ENCODE data around the gene ISLR2.
"Not testable (repeated sequence)": the region's sequence is repeated elsewhere in the genome, so short reads cannot be mapped to it uniquely, and the experiment has no call there.

Gene ISLR2

GRCh38 chr15:74157868-74158827 lies 27.8 kb downstream of the ISLR2 start:
- DNase-seq = no peak

GRCh38 chr15:74158855-74159650 lies 28.7 kb downstream of the ISLR2 start:
- DNase-seq = no peak

- DNase-seq = no peak
Measured at GRCh38 chr15:74159773-74160172, 29.4 kb downstream of the ISLR2 start.

GRCh38 chr15:74160390-74160789 lies 30.0 kb downstream of the ISLR2 start:
- not testable (repeated sequence) for DNase-seq

GRCh38 chr15:74162195-74162536 lies 31.8 kb downstream of the ISLR2 start:
- DNase-seq = not testable (repeated sequence)

- no peak for DNase-seq
Measured at GRCh38 chr15:74165461-74165860, 35.1 kb downstream of the ISLR2 start.

- no peak for DNase-seq
Measured at GRCh38 chr15:74167891-74168331, 37.5 kb downstream of the ISLR2 start.

GRCh38 chr15:74168711-74169126 lies 38.3 kb downstream of the ISLR2 start:
- DNase-seq = no peak

- DNase-seq = no peak
Measured at GRCh38 chr15:74170071-74170844, 39.9 kb downstream of the ISLR2 start.

- DNase-seq = no peak
Measured at GRCh38 chr15:74170875-74171578, 40.6 kb downstream of the ISLR2 start.

GRCh38 chr15:74171965-74172541 lies 41.7 kb downstream of the ISLR2 start:
- DNase-seq = no peak

GRCh38 chr15:74172701-74173379 lies 42.5 kb downstream of the ISLR2 start:
- DNase-seq = no peak

GRCh38 chr15:74173380-74174218 lies 43.2 kb downstream of the ISLR2 start, which contains the start of gene ISLR:
ISLR (plus strand) TSS chr15:74173710; CDS start chr15:74174859, 1,149 bp downstream.
- no peak for DNase-seq

GRCh38 chr15:74174219-74174957 lies 44.0 kb downstream of the ISLR2 start:
- no peak for DNase-seq

- DNase-seq = no peak
Measured at GRCh38 chr15:74174958-74175253, 44.5 kb downstream of the ISLR2 start.

GRCh38 chr15:74175271-74176191 lies 45.1 kb downstream of the ISLR2 start:
- DNase-seq = no peak

- no peak for DNase-seq
Measured at GRCh38 chr15:74176262-74177214, 46.2 kb downstream of the ISLR2 start.

All from activated CD4-positive, CD25-positive, alpha-beta regulatory T cell (primary cell).